ENCODE data around the gene NFS1.

The NFS1 gene

DNA sequence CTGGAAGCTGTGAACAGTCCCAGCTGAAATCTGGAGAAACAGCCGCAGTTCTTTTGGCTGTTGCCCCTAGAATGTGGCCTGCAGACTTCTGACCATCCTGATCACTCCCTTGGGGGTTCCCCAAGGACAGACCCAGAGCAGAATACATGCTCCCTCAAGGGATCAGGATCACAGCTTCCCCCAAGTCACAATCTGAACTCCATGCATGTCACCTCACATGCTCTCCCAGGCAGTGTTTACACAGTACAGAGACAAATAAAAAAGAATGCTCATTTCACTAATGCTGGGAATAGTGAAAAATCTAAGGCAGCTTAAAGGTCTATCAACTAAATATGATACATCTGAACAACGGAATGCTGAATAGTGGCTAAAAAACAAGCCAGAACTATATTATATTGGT lies 63.1 kb downstream of the NFS1 start:
- no peak for DNase-seq

GRCh38 chr20:35635652-35636051 lies 63.5 kb downstream of the NFS1 start:
- DNase-seq = no peak

- no peak for DNase-seq
Measured at GRCh38 chr20:35632539-35633115, 66.5 kb downstream of the NFS1 start.

DNA sequence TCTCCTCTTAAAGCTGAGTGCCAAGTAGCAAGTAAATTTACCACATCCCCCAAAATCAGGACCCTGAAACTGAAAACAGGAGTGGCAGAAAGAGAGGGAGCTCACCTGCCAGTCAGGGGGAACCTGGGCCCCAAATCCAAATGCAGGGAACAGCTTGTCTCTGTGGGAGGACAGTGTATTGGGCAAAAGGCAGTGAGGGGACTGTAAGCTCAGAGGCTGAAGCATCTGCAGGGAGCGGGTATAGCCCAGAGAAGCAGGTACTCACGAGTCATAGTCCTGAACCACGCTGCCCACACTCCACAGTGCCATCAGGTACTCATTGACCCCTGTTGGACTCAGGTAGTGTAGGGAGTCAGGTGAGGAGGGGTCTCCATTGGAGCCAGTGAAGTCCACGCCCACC lies 68.5 kb downstream of the NFS1 start:
- DNase-seq = no peak

GRCh38 chr20:35629427-35630145 lies 69.6 kb downstream of the NFS1 start:
- peak in 3 of 4 experiments; percentile 13 to 51 (median 40) for DNase-seq

GRCh38 chr20:35627121-35627520 lies 72.0 kb downstream of the NFS1 start:
- DNase-seq = no peak

GRCh38 chr20:35626386-35627001 lies 72.7 kb downstream of the NFS1 start:
- DNase-seq = no peak

DNA sequence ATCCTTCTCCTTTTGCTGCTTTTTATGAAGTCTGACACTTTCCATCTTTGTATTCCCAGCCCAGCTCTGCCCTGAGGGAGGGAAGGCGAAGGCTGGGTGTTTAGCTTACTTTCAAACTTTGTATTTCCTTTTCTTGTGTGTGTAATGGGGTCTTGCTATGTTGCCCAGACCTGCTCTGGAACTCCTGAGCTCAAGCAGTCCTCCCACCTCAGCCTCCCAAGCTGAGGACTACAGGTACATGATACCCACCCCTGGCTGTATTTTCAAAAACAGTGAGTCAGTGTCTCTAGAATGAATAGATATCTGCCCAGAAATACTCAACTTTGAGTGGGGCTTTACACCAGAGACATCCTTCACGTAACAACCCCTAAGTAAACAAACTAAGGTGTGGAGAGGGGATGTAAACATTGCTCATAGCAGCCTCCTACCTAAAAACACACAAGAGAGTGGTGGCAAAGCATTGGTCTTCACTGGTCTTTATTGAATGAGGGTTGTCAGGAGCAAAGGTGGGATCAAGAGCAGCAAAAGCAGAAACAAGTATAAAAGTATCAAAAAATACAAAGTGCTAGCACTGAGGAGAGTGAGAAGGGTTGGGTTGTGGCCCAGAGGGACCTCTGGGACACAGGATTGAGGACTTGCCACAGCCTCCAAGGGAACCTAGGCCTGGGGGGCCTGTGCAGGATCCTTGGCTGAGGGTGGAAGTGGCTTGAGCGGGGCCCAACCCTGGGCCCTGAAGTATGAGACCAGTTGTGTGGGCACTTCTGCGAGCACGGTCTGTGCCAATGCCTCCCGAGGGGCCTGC lies 73.4 kb downstream of the NFS1 start:
- no peak for DNase-seq

DNA sequence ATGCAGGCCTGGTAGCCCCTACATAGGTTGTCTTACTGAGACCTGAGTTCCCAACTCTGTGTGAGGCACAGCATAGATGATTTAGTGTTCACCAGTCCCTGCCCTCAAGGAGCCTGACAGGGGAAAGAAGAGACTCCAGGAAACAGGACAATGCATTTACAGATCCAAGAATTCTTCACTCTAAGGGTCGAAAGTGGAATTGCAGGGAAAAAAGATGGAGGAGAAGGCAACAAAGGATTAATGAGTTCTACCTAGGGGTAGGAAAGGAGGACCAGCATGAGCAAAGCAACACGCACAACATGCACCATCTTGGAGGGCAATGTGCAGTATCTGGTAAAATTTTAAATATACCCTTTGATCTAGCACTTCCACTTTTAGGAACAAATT lies 77.6 kb downstream of the NFS1 start:
- DNase-seq = no peak

GRCh38 chr20:35620818-35621559 lies 78.2 kb downstream of the NFS1 start:
- no peak for DNase-seq

- DNase-seq = peak; percentile 34 to 60 (median 39)
Measured at GRCh38 chr20:35619196-35620095, 79.7 kb downstream of the NFS1 start.

- peak in 1 of 4 experiments; percentile 12 for DNase-seq
Measured at GRCh38 chr20:35618263-35619131, 80.7 kb downstream of the NFS1 start.
